WI38 (cell line): Measurements from ENCODE around the gene TCEAL9.

ENCODE experiments used
- H3K4me3 ChIP-seq: 2 replicates; pipeline ENCODE4 v1.5.1; 2011; ENCODE audit warnings: low read depth, mild to moderate bottlenecking, control low read depth, low read length
- TF ChIP-seq, protein P1 (sequence below): IDR thresholded peaks from 2 replicates; pipeline ENCODE4 v1.5.1; 2012; ENCODE audit warnings: low read depth, mild to moderate bottlenecking, control low read depth, low read length

TCEAL9 gene

DNA sequence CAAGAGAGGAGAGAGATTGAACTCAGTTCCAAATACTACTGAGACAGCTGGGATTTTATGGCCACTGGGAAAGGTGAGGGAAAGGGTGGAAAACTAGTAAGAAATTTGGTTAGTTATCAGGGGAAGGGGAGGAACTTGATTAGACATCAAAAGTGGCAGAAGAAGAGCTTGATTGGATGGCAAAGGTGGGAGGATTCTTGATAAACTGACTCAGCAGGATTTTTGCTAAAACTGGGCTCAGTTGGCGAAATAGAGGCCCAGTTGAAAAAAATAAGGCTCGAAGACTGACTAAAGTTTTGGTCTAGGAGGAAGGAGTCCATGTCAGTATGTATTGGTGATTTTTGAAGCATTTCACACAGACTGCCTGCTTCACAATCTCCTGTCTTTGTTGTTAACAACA is 30.0 kb downstream of the TCEAL9 start:
- H3K4me3 ChIP-seq = no peak overlapping the region
- TF ChIP-seq, protein P1, sequence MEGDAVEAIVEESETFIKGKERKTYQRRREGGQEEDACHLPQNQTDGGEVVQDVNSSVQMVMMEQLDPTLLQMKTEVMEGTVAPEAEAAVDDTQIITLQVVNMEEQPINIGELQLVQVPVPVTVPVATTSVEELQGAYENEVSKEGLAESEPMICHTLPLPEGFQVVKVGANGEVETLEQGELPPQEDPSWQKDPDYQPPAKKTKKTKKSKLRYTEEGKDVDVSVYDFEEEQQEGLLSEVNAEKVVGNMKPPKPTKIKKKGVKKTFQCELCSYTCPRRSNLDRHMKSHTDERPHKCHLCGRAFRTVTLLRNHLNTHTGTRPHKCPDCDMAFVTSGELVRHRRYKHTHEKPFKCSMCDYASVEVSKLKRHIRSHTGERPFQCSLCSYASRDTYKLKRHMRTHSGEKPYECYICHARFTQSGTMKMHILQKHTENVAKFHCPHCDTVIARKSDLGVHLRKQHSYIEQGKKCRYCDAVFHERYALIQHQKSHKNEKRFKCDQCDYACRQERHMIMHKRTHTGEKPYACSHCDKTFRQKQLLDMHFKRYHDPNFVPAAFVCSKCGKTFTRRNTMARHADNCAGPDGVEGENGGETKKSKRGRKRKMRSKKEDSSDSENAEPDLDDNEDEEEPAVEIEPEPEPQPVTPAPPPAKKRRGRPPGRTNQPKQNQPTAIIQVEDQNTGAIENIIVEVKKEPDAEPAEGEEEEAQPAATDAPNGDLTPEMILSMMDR = no peak

DNA sequence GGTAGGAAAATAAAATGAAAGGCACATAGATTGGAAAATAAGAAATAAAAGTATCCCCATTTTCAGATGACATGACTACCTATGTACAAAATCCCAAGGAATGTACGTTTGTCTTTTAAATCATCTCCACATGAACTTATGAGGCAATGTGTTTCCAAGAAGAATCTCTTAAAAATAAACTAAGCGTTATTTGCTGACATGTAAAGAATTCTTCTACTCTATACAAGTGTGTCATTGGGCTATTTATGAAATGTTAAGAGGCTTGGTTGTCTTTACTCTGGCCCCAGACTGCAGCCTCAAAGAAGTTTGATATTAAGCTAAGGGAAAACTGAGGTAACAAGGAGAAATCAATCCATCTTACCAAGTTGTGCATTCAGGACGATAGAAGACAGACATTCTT is 37.2 kb downstream of the TCEAL9 start:
- no peak overlapping the region for H3K4me3 ChIP-seq
- TF ChIP-seq, protein P1 = no peak

DNA sequence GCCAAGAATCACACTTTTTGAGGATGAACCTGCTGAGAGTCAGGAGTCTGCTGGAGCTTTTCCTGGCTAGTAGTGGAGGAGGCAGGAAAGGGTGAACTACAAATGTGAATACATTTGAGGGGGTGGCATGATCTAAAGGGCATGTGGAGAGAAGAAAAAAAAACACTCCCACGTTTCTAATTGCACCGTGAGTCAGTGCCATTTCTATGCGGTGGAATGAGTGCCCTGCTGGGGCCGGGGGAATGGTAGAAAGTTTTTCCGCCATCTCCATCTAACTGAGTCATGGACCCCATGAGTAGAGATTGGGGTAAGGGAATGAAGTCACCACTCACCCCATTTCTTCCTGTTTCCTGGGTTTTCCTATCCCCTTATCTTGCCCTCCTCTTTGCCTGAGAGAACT is 39.9 kb downstream of the TCEAL9 start:
- H3K4me3 ChIP-seq = no peak overlapping the region
- TF ChIP-seq, protein P1 = no peak

DNA sequence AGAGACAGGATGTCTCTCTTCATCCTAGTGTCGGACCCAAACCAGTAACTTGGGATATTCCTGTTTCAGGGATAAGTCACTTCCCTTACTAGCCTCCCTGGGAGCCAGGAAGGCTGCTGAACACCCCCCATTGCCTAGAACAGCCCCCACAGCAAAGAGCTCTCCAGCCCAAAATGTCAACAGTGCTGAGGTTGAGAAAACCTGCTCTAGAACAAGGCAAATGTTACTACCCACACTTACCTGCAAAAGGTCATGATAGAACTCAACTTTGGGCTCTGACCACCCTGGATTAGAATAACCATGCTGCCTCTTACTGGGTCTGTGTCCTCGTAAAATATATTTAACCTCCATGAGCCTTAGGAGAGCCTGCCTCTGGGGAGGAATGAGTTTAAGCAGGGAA is 40.4 kb downstream of the TCEAL9 start:
- no peak overlapping the region for H3K4me3 ChIP-seq
- TF ChIP-seq, protein P1 = no peak

DNA sequence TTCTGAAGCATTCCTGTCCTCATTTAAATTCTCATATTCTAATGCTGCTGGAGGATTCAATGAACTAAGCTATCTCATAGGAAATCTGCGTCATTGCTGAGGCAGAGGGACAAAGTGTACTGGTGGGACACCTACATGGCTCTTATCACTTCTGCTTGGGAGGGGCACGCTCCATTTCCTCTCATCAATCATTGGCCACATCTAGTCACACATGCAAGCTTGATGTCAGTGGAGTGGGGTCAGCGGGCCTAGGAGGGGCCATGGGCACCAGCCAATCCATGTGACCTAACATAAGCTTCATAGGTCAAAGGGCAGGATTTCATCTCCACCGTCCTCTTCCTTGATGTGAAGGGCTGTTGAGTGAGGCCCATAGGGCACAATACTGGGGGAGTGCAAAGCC is 41.4 kb downstream of the TCEAL9 start:
- TF ChIP-seq, protein P1 = no peak
- H3K4me3 ChIP-seq = no peak overlapping the region

DNA sequence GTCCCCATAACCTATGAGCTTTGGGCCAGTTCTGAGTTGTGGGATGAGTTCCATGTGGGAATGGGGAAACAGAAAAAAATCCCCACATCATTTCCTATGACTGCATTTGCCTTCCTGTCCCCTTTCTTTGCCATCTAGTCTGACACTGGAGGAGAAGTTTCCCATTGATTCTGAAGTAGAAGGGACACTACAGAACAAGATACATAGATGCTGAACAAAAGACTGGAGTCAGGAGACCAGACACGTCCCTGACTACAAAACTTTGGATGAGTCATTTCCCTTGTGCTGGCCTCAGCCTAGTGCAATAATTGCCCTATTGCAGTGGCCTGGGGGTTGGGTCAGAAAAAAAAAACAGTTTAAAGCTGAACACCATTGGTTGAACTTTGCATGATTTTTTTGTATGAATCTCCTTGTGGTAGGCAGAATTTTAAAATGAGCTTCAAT is 42.1 kb downstream of the TCEAL9 start:
- no peak overlapping the region for H3K4me3 ChIP-seq
- TF ChIP-seq, protein P1 = no peak

DNA sequence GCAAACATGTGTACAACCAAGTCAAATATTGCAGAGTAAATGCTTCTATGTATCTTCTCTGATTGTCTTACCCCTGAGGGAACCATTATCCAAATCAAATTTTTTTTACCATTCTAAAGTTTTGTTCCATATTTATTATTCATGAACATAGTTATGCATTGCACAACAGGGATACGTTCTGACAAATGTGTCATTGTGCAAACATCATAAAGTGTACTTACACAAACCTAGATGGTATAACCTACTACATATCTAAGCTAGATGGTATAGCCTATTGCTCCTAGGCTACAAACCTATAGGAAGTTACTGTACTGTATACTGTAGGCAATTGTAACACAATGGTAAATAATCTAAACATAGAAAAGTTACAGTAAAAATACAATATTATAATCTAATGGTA is 43.4 kb downstream of the TCEAL9 start:
- TF ChIP-seq, protein P1 = no peak
- H3K4me3 ChIP-seq = no peak overlapping the region
